HUDEP-2 (cell line): ENCODE measurements around the gene DMD.

Experiments used
- DNase-seq, 76 experiments: peaks; one replicate each; lab custom pipeline; 2025; ENCODE audit not compliant: unreplicated experiment in 76 of 76; lab: John Stamatoyannopoulos, UW

The DMD gene

DNA sequence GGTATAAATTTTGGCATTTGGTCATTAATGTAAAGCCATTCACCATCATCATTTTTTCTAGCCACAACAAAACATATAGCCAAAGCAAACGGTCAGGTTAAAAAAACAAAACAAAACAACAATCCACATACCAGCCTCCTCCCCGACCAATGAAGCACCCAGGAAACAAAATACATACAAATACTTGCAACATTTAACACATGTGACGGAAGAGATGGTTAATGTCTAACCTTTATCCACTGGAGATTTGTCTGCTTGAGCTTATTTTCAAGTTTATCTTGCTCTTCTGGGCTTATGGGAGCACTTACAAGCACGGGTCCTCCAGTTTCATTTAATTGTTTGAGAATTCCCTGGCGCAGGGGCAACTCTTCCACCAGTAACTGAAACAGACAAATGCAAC is 1282.0 kb downstream of the DMD start:
- no peak for DNase-seq

DNA sequence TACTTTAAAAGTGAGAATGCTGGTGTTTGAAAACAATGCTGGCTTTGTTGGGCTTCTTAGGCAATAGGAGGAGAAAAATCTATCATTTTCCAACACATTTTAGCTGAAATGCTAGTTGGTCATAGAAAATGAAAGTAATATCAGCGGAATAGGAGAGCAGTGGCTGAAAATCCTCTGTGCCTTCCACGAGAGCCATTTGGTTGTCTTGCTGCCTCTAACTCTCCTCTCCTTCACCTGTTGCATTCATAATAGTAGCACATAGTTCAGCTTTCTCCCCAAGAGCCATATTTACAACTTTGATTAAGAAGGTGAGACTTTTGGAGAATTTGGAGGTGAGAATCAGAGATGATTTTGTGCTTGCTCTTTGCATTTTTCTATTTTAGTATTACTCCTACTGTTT is 1290.1 kb downstream of the DMD start:
- no peak for DNase-seq

DNA sequence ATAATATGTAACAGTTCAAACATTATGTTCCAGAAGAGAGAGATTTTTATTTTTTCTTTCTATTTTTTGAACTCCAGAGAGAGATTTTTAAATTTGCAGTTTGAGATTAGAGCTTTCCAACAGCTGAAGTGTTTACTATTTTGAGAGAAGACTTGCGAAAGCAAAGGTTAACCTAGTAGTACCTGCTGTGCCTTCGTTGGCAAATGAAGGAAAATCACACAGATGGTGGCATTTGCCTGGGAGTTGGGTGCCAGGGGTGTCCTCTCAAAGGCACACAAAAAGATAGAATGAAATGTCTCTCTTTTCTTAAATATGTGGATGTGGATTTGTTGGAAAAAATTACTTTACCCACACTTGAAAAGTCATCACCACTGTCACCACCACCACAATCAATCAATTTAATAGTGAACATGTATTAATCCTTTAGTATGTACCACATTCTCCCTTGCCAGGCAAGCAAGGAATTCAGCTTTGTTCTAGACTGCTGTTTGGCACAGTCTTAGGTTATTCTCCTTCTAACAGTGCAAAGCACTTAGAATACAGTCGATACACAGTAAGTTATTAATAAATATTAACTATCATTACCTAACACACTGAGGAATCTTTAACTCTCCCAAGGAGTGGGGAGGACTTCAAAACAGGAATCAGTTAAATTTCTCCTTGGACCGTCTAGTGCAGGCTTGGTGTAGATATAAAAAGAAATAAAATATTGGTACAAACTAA is 1301.3 kb downstream of the DMD start:
- no peak for DNase-seq

DNA sequence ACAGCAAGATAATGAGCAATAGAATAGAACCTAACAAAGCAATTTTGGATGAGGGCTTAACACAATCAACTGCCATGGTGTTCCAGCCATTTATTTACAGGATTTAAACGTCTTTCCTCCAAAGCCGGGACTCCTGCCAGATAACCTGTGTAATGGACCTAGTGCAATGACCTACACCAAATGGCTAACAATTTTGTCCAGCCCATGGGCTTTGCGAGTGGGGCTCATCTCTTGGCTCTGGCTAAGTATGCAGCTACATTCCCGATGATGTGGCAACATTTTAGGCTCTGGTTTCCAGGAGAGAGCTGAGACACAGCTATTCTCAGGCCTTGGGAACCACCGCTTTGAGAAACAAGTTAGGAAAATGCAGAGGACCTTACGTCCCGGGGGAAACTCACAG is 1317.2 kb downstream of the DMD start:
- no peak for DNase-seq

DNA sequence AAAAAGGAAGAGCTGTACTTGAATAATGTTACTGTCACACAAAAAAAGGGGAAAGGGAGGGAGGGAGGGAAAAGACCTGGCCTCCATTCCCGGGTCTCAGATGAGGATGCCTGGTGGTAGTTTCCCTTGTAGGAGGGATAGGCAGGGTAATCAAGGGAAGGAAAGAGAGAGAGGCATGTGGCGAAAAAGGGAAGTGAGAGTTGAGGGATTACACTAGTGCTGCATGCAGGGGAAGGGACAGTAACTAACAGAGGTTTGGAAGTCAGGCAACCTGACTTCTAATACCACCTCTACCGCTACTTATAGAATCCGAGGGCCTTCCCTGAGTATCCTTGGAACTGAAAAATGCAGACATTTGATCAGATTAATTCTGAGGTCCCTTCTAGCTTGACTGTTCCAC is 1317.8 kb downstream of the DMD start:
- DNase-seq = no peak

DNA sequence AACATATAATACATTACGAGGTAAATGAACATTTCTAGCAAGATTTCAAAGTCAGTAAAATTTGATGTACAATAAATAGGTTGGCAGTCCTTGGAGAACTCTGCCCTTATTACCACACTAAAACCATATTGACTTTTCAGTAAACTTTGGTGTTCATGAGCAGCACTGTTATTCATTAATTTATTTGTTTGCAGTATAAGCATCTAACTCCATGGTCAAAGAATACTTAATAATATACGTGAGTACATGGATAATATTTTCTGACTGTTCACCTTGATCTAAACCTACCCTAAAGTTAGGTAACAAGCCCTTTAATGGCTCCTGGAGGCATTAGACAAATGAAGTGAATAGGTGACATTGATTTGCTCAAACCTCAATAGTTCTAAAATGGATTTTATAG is 1322.3 kb downstream of the DMD start:
- no peak for DNase-seq

DNA sequence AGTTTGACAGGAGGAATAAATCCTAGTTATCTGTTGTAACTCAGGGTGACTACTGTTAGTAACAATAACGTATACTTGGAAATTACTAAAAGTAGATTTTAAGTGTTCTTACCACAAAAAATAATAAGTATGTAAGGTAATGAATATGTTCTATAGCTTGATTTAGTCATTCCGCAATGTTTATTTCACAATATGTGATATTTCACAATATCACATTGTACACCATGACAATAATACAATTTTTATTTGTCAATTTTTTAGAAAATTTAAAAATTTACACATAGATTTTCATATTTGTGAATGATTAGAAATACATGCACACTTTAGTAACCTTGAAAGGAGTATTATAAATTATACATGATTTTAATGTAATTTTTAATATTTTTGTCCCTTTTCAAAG is 1326.8 kb downstream of the DMD start:
- no peak for DNase-seq

DNA sequence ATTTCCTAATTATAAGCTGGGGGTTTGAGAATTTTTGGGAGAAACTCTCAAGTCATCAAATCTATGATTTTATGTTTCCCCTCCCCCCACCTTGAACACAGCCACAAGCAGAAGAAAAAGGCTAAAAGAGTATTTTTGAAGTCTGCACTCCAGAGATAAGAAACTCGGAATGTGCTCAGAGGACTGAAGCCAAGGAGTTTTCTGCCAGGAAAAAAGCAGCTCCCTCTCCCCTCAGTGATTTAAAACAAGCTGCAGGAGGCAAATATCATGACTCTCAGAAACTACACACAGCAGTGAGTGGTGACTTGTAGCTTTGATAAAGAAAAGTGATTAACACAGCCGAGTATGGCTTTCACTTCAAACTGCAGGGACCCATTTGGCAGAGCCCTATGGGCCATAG is 1339.3 kb downstream of the DMD start:
- DNase-seq = peak in 1 of 76 experiments; percentile 9

DNA sequence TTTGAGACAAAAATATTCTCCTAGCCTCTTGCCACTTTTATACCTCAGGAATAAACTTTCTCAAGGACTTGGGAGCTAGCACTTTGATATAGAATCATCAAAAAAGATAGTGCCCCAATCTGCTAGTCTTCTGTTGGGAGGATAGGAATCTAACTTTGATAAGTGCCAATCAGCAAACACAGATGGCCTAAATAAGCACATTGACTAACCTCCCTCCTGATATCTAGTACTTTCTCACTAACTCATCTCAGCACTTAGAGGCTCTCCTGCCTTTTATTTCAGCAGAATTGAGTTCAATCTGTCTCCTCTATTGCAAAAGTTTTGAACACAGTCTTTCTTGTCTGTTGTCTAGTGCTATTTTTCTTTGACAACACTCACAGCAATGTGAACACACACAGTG is 1341.1 kb downstream of the DMD start:
- no peak for DNase-seq

DNA sequence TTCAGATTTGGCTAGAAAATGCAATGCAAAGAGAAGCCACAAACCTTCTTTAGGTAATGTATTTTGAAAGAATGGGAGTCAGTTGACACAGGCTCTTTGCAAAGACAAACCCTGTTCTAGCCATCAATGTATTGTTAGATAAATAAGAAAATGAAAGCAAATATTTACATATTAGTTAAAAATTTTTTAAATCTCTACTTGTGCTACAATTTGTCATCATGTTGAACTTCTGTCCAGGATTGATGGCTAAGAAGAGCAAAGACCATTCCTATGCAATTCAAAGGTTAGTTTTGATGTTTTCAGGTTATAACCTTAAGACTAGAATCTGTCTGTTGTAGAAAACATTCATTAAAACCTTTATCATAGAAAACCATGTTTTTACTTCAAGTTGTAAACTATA is 1350.7 kb downstream of the DMD start:
- DNase-seq = no peak

DNA sequence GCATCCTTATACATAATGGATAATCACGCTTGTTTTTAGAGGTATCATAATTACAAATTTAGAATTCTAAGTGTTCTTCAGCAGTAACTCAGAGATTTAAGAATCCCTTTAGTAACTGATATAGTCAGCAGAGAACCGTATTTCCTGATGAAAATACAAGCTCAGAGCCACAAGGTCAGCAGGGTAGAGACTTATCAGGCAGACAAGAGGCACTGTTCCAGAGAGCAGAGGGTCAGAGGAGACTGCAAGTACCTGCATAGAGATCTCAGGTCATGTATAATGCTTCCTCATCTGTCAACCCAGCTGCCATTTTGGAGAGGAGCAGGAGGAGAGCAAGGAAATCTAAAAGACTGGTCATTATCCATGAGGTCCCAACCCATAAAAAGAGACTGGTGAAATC is 1352.4 kb downstream of the DMD start:
- no peak for DNase-seq

DNA sequence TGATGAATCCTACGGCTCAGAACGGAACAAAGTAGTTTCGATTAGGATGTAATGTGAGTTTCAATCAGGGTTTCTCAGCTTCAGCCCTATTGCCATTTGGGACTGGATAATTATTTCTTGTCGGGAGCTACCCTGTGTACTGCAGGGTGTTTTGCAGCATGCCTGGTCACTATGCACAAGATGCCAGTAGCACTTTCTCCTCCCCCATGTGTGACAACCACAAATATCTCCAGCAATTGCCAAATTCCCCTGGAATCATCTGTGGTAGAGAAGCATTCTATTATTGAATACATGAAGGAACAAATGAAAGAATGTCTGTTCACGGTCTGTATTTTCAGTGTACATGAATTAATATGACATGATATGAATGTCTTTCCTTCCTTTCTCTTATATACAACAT is 1356.6 kb downstream of the DMD start:
- no peak for DNase-seq

DNA sequence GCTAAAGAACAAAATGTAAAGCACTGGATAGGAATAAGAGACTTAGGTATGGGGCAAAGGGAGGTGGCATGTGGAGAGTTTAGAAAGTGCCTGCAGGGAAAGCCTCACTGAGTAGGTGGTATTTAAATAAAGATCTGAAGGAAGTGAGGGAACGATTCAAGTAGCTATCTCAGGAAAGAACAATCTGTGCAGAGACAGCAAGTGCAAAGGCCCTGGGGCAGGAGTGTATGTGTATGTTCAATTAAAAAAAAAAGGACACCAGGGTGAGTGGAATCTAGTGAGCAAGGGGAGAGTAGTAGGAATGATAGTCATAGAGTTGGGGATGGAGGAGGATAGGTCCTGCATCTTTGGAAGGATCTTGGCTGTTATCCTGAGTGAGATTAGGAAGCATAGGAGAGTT is 1359.6 kb downstream of the DMD start:
- no peak for DNase-seq

DNA sequence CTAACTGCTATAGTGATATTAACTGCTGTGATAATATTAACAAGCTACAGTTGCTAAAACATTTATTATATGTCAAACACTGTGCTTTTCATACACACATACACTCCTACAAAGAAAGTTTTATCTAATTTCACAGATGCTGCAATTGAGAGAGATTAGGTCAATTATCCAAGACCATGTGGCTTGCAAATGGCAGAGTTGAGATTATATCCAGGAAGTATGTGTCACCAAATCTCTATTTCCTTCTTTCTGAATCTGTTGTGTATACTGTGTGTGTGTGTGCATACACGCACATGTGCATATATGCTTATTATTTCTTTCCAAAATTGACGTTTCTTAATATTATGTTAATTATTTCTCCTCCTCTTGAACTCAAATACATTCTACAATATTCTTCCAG is 1363.6 kb downstream of the DMD start:
- DNase-seq = no peak

DNA sequence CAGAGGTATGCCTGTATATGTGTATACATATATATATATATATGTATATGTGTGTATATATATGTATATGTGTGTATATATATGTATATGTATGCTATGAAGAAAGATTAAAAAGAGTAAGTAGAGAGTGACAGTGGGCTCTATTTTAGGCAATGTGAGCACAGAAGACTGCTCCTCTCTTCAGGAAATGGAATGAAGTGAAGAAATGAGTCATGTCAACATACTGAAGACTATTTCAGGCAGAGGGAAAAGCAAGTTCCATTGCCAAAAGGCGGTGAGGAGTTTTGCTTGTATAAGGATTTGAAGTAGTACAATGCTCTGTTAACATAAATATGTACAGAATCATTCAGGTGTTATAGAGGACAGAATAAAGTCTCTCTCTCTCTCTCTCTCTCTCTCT is 1366.3 kb downstream of the DMD start:
- no peak for DNase-seq

DNA sequence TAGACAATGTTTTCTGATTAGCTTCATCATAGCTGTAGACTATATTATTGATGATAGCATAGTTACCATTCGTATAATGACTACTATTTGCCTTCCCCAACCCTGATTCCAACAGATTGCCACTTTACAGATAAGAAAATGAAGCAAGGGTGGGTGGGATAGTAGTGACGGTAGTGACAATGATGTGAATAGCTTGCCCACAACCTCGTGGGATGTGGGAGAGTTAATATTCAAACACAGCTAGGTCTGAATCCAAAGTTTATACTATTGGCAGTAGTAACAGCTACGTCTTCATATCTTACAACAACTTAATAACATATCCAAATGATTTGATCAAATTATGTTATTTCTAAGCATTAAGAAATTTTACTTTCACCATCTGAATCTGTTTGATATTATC is 1372.7 kb downstream of the DMD start:
- no peak for DNase-seq

DNA sequence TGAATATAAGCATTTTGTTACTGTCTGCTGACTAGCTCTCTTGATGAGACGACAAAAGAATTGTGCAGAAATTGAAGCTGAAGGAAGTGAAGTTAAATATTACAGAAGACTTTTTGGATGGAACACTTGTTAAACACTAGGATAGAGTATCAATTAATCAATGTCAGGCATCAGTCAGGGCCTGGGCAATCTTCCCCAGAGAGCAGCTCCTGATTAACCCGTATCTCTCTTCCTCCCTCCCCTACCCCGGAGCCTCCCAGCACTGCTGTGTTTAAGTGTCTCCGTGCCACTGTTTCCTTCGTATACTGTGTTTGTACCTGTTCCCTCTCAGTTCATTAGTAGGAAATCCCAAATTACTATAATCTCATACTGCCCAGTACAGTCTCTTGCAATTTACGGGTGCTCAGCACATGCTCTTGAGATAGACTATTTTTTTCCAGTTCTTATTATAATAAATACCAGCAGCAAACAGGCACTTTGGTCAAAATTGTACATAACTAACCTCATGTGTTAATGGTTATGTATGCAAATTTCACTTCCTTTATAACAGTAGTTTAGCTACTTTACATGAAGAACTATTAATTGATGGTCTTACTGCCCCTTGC is 1373.8 kb downstream of the DMD start:
- DNase-seq = no peak

DNA sequence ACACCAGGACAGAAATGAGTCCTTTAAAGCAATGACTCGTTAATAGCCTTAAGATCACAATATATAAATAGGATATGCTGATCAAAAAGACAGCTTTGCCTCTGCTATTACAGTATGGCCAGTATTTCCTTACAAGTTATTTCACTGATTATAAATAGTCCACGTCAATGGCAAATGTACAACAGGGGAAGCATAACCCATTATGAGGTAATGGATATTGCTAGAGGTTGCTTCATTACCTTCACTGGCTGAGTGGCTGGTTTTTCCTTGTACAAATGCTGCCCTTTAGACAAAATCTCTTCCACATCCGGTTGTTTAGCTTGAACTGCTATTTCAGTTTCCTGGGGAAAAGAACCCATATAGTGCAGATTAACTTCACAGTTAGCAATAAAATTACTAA is 1374.9 kb downstream of the DMD start:
- DNase-seq = no peak

DNA sequence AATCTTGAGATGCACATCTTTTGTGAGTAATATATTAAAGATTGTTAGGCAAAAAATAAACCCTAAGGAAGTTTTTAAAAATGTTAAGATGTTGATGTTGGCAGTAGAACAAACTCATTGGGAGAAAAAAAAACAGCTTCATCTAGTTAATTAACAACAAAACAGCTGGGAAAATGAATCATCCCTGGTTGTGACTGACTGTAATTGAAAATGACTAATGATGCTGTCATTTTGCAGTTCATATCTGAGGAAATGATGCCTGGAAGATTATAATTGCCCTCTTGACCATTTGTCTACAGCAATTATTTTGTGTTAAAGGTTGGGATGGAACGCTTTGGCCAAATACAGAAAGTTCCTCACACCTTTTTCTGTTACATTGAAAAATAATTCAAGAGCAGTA is 1379.1 kb downstream of the DMD start:
- DNase-seq = no peak

DNA sequence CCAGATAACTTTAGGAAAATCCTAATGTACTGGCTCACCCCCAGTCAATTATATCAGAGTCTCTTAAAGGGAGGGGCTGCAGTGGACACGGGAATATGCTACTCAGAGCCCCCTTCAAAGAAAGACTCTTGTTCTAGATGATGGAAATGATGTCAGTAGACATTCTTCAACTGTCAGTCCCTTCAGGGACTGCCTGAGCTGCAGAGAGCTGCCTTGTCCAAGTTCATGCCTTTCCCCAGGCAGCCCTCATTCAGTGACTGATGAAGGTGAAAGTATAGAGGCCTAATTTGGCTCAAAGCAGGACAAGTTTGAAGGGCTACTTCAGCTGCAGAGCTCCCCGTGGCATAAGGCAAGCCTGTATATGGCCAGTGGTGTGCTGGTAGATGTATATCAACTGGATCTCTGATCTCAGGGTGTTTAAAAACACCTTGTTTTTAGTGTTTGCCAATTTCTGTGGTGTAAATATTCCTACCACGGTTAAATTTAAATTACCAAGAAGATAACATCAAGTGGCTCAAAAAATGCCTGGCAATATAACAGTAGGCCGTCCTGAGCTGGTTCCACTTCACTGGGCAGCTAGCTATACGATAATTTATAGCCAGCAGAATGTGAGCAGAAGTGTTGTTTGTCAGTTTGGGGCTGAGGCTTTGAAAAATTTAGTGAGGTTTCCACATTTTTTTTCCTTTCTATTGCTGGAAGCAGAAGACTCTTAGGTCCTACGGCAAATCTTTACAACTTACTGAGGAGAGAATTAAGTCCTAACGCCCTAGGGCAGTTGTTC is 1390.7 kb downstream of the DMD start:
- no peak for DNase-seq

DNA sequence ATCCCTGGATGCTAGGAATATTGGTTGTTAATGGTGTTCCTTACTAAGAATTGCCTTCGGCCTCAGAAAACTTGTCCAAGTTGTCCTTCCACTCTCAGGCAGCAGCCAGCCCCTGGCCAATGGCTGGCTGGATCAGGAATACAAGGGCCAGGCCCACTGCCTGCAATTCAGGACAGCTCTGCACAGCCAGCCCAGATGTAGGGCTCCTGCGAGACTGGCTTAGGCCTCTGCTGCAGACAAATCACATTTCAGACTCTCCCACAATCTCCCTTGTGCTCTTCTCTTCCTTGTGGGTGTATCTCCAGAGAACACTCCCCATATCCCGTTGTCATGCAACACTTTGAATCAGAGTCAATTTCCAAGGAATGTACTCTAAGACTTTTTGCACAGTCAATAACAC is 1391.9 kb downstream of the DMD start:
- no peak for DNase-seq

DNA sequence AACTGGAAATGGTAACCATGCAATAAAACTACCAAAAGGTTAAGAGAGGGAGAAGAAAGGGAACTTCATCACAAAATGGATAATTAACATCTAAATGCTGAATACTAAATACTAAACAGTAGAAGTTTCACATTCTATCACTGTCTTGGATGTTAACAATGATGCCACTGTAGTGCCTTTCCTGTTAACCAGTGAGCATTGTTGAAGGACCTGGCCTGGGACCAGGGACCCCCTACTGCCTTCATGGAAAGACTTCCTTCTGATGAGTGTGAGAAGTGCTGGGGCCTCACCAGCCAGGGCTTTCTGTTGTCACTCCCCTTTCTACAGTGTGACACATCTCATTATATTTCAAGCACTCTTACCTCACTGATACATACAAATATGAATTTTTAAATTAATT is 1400.2 kb downstream of the DMD start:
- no peak for DNase-seq
